DLD1 (cell line): ENCODE measurements around the gene TMEM255B.
"Not testable (repeated sequence)": the region's sequence is repeated elsewhere in the genome, so short reads cannot be mapped to it uniquely, and the experiment has no call there.

Experiments
- in situ Hi-C: cut with HindIII; loops from 2 replicates; pipeline ENCODE4 v1.10.0; 2017; ENCODE audit warnings: low sequenced_read_pairs

The TMEM255B gene

DNA sequence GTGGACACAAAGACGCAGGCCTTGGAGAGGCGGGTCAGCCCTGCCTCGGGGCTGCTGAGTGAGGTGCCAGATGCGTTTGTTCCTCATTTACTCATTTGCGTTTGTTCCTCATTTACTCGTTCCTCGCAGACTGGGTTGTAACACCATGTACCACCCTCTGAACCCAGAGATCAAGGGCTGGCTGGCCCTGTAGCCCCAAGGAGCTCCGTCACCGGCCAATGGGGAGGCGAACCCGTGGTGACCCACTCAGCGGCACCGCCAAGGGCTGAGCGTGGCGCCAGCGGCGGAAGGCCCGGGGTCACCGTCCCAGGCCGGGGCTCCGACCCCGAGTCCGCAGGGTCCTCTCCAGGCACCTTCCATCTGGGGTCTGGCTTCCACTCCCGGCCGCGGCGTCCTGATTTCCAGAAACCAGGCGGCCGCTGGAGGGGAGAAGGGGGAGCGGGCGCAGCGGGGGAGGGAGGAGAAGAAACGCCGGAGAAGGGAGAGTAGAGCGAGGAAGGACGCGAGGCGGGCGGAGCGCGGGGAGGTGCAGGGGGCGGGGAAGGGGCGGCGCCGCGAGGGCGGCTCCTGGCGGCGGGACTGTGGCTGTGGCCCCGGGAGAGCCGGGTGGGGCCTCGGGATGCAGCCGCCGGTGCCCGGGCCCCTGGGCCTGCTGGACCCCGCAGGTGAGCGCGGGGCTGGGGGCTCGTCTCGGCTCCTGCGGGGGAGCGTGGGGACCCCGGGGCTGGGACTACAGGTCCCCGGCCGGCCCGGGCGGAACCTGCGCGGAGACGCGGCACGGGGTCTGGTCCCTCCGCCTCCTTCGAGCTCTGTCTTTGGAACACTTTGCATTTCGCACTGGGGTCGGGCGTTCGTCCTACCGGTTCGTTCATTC lies at the start of gene TMEM255B:
TMEM255B (plus strand) TSS at position 576 of the 874 bp plus-strand sequence; CDS start at position 620, 44 bp downstream.
- in situ Hi-C loops = no loop called here

DNA sequence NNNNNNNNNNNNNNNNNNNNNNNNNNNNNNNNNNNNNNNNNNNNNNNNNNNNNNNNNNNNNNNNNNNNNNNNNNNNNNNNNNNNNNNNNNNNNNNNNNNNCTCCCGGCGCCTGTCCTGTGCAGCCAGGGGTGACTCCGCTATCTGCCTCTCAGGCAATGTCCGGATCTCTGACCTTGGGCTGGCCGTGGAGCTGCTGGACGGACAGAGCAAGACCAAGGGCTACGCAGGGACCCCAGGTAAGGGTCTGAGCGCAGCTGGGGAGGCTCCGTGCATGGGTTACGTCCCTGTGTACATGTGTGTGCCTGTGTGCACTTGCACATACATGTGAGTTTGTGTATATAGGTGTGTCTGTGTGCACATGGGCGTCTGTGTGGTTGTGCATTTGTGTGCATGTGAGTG lies 36.1 kb upstream of the TMEM255B start:
- in situ Hi-C loops = no loop called here

DNA sequence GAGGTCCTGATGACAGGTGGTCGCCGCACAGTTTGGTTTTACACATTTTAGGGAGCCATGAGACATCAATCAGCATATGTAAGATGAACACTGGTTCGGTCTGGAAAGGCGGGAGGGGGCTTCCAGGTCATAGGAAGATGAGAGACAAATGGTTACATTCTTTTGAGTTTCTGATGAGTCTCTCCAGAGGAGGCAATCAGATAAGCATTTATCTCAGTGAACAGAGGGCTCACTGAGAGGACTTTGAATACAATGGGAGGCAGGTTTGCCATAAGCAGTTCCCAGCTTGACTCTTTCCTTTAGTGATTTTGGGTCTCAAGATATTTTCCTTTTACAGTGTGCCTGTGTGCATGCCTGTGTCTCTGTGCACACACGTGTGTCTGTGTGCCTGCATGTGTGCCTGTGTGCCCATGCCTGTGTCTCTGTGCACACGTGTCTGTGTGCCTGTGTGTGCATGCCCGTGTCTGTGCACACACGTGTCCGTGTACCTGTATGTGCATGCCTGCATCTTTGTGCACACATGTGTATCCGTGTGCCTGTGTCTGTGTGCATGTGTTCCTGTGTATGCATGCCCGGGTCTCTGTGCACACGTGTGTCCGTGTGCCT lies 35.5 kb upstream of the TMEM255B start:
- in situ Hi-C loops = no loop called here

DNA sequence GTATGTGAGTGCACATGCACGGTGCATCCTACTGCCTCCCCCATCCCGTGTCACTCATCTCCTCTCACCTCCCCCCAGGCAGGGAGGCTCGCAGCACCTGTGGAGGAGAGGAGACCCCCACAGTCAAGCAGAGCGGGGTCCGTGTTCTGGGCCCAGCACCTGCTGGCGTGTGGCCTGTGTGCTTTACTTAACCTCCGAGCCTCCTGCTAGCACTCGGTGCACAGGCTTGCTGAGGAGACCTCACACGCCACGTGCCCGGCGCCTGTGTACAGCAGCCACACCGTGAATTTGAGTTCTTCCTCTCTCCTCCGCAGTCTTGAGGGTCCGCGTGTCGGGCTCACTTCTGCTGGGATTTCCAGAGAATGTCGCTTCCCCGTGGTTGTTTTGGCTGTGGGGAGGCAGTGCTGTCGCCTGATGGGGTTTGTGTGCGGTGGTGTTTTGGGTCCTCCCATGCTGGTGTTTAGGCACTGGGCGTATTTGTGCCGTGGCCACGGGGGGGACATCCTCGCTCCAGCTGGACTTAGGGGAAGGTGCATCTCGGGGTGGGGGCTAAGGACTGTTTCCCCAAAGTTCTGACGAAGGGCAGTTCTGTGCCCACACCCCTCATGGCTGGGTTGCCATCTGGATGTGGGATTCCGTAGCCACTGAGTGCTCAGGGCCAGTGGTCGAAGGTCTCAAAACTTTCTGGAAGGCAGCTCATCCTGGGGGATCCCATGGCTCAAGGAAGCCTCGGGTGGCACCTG lies 34.8 kb upstream of the TMEM255B start:
- in situ Hi-C loops = no loop called here

DNA sequence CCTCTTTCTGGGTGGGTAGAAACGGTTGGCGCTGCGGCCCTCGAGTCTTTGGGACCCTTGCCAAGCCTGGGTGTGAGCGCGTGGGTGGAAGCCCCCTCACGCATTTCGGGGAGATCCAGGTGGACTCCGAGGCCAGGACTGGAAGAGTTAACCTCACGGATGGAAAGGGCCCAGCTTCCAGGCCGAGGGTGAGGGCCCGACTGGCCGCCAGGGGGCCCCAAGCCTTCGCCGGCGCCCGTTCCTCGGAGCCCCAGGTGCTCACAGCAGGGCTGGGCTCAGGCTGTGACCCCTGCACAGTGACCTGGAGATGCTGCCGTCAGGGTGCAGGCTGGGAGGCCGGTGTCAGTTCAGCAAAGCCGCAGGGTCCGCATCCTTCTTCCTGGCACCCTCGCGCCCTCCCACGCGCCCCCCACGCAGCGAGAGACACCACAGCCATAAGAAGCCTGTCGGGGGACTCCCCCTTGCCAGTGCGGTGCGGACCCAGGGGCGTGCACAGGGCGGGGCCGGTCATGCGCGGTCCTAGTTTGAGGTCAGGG lies 34.2 kb upstream of the TMEM255B start:
- in situ Hi-C loops = no loop called here

DNA sequence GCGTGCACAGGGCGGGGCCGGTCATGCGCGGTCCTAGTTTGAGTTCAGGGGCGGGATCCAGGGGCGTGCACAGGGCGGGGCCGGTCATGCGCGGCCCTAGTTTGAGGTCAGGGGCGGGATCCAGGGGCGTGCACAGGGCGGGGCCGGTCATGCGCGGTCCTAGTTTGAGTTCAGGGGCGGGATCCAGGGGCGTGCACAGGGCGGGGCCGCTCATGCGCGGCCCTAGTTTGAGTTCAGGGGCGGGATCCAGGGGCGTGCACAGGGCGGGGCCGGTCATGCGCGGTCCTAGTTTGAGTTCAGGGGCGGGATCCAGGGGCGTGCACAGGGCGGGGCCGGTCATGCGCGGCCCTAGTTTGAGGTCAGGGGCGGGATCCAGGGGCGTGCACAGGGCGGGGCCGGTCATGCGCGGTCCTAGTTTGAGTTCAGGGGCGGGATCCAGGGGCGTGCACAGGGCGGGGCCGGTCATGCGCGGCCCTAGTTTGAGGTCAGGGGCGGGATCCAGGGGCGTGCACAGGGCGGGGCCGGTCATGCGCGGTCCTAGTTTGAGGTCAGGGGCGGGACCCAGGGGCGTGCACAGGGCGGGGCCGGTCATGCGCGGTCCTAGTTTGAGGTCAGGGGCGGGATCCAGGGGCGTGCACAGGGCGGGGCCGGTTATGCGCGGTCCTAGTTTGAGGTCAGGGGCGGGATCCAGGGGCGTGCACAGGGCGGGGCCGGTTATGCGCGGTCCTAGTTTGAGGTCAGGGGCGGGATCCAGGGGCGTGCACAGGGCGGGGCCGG lies 33.5 kb upstream of the TMEM255B start:
- in situ Hi-C loops = not testable (repeated sequence)

DNA sequence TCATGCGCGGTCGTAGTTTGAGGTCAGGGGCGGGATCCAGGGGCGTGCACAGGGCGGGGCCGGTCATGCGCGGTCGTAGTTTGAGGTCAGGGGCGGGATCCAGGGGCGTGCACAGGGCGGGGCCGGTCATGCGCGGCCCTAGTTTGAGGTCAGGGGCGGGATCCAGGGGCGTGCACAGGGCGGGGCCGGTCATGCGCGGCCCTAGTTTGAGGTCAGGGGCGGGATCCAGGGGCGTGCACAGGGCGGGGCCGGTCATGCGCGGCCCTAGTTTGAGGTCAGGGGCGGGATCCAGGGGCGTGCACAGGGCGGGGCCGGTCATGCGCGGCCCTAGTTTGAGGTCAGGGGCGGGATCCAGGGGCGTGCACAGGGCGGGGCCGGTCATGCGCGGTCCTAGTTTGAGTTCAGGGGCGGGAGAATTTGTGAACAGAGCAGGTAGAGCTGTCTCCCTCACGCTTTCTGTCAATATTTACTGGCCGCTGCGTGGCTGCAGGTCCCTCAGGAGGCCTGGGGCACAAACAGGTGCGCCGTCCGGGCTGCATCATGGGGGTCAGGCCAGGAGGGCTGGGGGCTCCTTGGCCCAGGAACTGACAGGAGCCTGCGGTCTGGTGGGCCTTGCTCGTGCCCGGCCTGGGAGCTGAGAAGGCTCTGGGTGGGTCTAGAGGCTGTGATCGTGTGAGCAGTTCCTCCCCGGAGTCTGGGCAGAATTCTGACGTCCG lies 32.8 kb upstream of the TMEM255B start:
- in situ Hi-C loops = not testable (repeated sequence)

DNA sequence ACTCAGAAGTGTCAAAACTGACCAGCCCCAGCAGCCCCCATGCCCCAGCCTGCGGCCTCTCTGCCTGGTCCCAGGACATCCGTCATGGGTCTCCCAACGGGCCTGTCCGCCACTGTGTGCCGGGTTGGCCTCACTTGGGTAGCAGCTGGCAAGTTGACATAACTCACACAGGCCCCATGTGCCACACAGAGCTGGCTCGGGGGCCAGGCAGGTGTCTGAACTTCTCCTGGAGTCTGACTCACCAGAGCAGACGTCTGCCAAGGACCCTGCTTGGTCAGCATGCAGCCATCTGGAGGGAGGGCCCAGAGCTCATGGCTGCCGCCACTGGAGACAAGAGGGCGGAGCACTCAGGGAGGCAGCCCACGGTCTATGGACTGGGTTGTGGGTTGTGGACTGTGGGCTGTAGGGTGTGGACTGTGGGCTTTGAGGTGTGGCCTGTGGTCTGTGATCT lies 32.0 kb upstream of the TMEM255B start:
- in situ Hi-C loops = no loop called here

DNA sequence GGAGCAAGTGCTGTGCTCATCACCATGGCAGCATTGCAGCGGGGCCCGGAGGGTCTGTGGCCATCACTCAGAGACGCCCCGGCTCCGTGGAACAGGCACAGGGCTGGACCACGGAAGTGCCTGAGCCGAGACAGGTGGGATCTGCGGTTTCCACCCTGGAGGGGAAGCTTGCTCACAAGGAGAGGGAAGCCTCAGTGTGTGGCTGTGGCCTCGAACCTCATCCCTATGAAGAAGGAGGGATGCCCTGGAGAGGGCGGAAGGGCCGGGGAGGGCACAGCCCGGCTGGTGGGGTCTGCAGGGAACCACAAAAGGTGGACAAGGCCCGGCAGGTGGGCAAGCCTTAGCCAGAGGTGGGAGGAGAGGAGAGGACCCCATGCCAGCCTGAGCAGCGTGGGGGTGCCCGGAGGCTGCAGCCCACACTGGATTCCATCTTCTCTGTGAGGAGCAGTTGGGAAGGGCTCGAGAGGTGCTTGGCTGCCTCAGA lies 30.4 kb upstream of the TMEM255B start:
- in situ Hi-C loops = no loop called here

DNA sequence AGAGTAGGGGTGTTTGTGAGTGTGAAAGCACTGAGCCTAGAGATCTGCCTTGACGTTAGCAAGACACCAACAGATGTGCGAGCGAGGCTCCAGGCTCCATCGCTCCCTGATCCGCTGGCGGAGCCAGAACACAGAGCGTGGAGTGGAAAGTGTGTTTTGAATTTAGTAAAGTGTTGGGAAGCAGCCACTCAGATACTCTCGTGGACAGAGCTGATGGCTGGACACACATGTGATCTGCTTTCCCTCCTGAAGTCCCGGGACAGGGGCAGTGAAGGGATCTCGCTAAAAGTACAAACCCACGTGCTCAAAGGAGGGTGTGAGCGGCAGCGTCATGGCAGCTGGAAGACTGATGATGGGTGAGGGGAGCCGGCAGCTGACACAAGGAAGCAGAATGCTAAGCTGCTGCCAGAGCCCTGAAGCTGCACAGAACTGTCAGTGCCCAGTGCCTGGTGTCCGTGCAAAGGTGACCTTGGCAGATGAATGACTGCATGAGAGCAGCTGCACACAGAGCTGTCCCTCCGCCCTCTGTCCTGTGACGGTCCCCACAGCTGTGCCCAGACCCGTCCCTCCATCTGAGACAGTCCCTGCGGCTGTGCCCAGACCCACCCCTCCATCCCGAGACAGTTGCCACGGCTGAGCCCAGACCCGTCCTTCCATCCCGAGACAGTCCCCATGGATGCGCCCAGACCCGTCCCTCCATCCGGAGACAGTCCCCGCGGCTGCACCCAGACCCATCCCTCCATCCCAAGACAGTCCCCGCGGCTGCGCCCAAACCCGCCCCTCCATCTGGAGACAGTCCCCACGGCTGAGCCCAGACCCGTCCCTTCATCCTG lies 29.6 kb upstream of the TMEM255B start:
- in situ Hi-C loops = no loop called here

DNA sequence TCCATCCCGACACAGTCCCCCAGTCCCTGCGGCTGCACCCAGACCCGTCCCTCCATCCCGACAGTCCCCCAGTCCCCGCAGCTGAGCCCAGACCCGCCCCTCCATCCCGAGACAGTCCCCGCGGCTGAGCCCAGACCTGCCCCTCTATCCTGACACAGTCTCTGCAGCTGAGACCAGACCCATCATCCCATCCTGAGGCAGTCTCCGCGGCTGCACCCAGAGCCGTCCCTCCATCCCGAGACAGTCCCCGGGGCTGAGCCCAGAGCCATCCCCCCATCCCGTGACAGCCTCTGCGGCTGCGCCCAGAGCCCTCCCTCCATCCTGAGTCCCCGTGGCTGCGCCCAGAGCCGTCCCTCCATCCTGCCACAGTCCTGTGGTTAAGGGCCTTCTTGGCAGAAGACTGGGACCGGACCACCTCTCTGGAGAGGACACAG lies 28.8 kb upstream of the TMEM255B start:
- in situ Hi-C loops = no loop called here

DNA sequence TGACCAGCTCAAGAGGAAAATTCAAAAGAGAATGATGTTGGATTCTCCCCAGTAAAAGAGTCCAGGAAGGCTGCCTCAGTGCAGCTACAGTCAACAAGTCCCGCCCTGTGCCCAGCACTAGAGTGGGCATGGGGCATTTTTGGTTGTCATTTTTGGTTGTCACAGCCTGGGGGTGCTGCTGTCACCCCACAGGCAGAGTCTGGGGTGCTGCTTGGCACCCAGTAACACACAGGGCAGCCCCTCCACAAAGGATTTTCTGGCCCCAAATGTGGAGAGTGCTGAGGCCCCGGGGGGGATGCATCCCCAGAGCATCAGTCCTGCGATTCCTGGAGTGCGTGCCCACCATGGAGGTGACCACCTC lies 28.2 kb upstream of the TMEM255B start:
- in situ Hi-C loops = no loop called here

DNA sequence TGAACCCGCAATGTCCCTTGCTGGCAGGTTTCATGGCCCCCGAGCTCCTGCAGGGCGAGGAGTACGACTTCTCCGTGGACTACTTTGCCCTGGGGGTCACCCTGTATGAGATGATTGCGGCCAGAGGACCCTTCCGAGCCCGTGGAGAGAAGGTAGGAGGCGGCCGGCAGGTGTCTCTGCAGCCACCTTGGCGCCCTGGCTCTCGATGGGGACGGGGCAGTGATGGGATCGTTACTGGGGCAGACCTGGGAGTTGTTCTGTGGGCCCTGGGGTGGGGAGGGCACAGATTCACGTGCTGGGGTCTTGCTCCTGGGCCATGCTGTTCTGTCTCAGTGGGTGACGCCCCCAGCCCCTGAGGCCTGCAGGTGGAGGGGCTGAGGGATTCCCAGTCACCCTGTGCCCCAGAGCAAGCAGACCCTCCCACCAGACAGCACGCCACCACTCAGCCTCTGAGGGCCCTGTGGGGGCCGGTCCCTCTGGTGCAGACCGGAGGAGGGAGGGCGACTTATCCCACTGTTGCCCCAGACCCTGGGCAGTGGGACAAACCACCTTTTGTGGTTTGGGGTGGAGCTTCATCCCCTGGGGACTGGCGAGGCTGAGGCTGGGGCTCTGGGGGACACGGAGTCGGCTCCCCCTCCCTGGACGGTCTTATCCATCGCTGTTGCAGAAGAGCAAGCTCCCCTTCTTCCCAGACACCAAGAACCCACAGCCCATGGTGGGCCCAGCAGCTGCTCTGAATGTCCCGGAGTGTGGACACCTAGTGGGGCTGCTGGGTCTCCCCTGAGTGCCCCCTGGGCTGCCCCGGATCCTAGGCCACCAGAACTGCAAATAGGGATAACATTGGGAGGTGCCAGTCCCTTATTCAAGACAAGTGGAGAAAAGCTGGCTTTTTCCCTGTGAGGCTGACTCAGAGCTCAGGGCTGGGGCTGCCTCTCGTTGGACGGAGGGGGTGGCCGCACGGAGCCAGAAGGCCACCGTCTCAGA lies 27.5 kb upstream of the TMEM255B start:
- in situ Hi-C loops = no loop called here

DNA sequence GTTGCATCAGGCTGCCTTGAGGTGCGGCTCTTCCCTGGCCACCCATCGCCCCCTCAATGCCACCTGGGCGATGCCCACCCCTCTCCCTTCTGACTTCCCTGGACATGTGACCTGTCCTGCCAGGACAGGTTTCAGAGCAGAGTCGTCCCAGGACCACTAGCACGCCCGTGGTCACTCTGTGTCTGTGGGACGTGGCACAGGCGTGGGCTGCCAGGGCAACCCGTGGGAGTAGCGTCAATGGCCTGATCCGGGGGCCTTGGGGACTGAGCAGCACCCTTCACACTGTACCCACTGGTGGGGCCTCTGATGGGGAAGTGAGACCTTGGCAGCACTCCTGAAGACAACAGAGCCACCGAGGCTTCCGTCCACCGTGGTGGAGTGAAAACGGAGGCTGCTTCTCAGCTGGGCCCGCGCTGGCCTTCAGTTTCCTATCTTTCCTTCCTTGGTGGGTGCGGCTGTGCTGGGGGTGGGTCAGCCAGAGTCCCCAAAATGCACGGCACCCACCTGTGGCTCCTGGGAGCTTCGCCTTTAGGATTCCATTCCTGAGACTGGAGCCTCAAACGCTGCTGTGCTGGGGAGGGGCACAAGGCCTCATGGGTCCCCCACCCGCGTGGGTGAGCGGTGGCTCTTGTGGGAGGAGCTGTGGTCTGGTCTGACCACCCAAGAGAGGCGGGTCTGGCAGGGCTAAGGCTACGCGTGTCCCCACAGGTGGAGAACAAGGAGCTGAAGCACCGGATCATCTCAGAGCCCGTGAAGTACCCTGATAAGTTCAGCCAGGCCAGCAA lies 26.7 kb upstream of the TMEM255B start:
- in situ Hi-C loops = no loop called here

DNA sequence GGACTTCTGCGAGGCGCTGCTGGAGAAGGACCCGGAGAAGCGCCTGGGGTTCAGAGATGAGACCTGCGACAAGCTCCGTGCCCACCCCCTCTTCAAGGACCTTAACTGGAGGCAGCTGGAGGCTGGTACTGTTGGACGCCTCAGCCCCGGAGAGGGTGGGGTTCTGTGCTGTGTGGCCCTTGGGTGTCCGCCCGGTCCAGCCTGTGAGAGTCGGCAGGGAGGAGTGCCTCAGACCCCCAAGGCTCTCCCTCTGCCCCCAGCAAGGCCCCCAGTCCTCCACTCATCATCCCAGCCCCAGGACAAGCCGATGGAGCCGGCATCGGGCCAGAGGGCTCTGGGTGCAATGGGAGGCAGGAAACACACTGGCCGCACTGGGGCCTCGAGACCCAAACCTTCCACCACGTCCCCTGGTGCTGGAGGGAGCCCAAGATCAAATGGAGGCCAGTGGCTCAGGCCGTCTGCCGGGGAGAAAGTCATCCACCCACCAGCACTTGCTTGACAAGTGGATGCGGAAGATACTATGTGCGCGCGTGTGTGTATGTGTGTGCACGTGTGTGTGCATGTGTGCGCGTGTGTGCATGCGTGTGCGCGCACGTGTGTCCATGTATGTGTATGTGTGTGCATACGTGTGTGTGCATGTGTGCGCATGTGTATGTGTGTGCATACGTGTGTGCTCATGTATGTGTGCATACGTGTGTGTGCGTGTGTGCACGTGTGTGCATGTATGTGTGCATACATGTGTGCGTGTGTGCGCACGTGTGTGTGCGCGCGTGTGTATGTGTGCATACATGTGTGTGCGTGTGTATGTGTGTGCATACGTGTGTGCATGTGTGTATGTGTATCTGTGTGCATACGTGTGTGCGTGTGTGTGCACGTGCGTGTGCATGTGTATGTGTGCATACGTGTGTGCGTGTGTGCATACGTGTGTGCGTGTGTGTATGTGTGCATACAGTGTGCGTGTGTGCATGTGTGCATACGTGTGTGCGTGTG lies 25.8 kb upstream of the TMEM255B start:
- in situ Hi-C loops = no loop called here
